Activated naive CD8-positive, alpha-beta T cell treated with anti-CD3 and anti-CD28 coated beads for 36 hours (primary cell): ENCODE results near the gene KEAP1. TPM values are rescaled to one million over a fixed set of nuclear protein-coding genes. Genes with fewer than 3 reads are reported as not detected.
"Not testable (repeated sequence)": the region's sequence is repeated elsewhere in the genome, so short reads cannot be mapped to it uniquely, and the experiment has no call there.

ENCODE experiments used
- DNase-seq: peaks from one replicate; pipeline ENCODE4 v3.0.0; 2021
- H3K27ac Mint-ChIP-seq: one replicate; pipeline ENCODE4 v1.8.0; 2022; ENCODE audit warnings: mild to moderate bottlenecking, moderate library complexity, mixed read lengths
- H3K27me3 Mint-ChIP-seq: one replicate; pipeline ENCODE4 v1.8.0; 2022; ENCODE audit warnings: mild to moderate bottlenecking, mixed read lengths
- H3K36me3 Mint-ChIP-seq: one replicate; pipeline ENCODE4 v1.8.0; 2021; ENCODE audit warnings: mild to moderate bottlenecking, mixed read lengths
- H3K4me1 Mint-ChIP-seq: one replicate; pipeline ENCODE4 v1.8.0; 2021; ENCODE audit warnings: mixed read lengths
- H3K4me3 Mint-ChIP-seq: one replicate; pipeline ENCODE4 v1.8.0; 2022; ENCODE audit warnings: mild to moderate bottlenecking, moderate library complexity, mixed read lengths
- H3K9me3 Mint-ChIP-seq: one replicate; pipeline ENCODE4 v1.8.0; 2022; ENCODE audit warnings: mixed read lengths
- total RNA-seq, 2 experiments: library from RNA; stranded (reverse); gene quantifications; one replicate each; pipeline ENCODE4 v1.2.3, GENCODE V29; 2021

KEAP1 gene
- total RNA-seq, 2 experiments from 2014 or later = 69.3 to 72.2 TPM

DNA sequence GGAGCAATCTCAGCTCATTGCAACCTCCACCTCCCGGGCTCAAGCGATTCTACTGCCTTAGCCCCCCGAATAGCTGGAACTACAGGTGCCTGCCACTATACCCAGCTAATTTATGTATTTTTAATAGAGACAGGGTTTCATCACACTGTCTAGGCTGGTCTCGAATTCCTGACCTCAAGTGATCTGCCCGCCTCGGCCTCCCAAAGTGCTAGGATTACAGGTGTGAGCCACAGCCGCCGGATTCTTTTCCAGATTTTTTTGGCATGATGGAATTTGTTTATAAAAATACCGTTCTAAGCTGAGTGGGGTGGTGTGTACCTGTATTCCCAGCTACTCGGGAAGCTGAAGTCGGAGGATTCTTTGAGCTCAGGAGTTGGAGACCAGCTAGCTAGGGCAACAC is 34.5 kb upstream of the KEAP1 start:
- no peak overlapping the region for H3K27ac Mint-ChIP-seq
- DNase-seq = no peak
- no peaks in the 10 kb centered on the region for H3K4me1 Mint-ChIP-seq
- peaks cover 1% of the 10 kb centered on the region for H3K9me3 Mint-ChIP-seq
- no peak overlapping the region for H3K4me3 Mint-ChIP-seq
- H3K36me3 Mint-ChIP-seq = no peaks in the 10 kb centered on the region
- peaks cover 27% of the 10 kb centered on the region for H3K27me3 Mint-ChIP-seq

DNA sequence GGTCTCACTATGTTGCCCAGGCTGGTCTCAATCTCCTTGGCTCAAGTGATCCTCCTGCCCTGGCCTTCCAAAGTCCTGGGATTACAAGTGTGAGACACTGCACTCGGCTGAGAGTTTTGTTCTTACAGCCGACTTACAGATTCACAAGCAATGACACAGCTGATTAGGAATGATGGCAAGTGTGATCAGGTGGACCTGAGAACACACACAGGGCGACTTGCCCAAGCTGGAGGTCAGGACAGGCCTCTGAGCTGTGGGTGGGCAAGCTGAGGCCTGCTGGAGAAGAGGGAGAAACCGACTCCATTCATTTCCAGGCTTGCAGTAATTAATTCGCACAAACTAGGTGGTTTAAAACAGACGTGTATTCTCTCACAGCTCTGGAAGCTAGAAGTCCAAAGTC is 32.5 kb upstream of the KEAP1 start:
- H3K36me3 Mint-ChIP-seq = no peaks in the 10 kb centered on the region
- peaks cover 27% of the 10 kb centered on the region for H3K27me3 Mint-ChIP-seq
- DNase-seq = no peak
- H3K9me3 Mint-ChIP-seq = peaks cover 7% of the 10 kb centered on the region
- H3K4me3 Mint-ChIP-seq = no peak overlapping the region
- H3K27ac Mint-ChIP-seq = no peak overlapping the region
- no peaks in the 10 kb centered on the region for H3K4me1 Mint-ChIP-seq

DNA sequence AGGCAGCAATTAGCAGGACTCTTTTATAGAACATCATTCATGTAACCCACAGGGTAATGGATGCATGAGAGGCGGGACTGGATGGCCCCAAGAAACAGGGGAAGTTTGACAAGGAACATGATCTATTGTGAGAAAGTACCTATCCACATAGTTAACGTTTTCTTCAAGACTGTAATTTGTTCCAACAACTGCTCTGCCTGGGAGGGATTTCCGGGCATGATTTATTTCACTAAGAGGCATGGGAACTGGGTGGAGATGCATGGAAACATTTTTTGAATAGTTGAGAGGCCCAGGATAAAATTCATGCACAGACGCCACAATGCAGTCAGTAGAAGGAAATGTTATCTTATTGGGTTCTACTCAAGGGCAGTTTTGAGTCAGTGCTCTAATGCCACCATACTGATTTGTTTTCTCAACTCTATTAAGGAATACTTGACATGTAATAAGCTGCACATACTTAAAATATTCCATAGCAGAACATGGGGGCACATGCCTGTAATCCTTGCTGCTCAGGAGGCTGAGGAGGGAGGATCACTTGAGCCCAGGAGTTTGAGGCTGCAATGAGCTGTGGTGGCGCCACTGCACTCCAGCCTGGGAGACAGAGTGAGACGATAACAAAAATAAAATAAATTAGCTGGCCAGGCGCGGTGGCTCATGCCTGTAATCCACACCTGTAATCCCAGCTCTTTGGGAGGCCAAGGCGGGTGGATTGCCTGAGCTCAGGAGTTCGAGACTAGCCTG is 30.7 kb upstream of the KEAP1 start:
- DNase-seq = no peak
- peaks cover 17% of the 10 kb centered on the region for H3K27me3 Mint-ChIP-seq
- no peaks in the 10 kb centered on the region for H3K4me1 Mint-ChIP-seq
- peaks cover 7% of the 10 kb centered on the region for H3K9me3 Mint-ChIP-seq
- no peak overlapping the region for H3K27ac Mint-ChIP-seq
- no peaks in the 10 kb centered on the region for H3K36me3 Mint-ChIP-seq
- no peak overlapping the region for H3K4me3 Mint-ChIP-seq

DNA sequence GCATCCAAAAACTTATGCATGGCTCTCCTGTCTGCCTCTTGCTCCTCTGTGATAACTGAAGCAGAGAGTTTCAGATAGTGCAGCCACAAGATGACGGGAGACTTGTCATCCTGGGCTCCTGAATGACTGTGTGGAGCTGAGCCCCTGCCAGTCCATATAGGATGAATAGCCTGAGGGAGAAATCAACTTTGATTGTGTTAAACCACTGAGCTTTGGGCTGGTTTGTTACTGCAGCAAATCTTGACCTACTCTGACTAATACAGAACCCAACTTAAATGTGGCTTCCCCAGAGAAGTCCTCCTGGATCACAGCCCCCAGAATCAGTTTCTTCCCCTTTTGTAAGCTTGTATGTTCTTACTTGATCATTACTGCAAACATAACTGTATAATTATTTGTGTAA is 29.3 kb upstream of the KEAP1 start:
- H3K9me3 Mint-ChIP-seq = peaks cover 7% of the 10 kb centered on the region
- H3K4me3 Mint-ChIP-seq = no peak overlapping the region
- peaks cover 8% of the 10 kb centered on the region for H3K27me3 Mint-ChIP-seq

DNA sequence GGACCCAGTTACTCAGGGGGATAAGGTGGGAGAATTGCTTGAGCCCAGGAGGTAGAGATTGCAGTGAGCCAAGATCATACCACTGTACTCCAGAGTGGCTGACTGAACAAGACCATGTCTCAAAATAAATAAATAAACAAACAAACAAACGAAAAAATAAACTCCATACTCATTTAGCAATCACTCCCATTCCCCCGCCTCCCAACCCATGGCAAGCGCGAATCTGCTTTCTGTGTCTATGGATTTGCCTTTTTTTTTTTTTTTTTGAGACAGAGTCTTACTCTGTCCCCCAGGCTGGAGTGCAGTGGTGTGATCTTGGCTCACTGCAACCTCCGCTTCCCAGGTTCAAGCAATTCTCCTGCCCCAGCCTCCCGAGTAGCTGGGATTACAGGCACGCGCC is 23.7 kb upstream of the KEAP1 start:
- not testable (repeated sequence) for H3K36me3 Mint-ChIP-seq, DNase-seq, H3K9me3 Mint-ChIP-seq, H3K27me3 Mint-ChIP-seq, H3K27ac Mint-ChIP-seq, H3K4me1 Mint-ChIP-seq, H3K4me3 Mint-ChIP-seq

More for the DNA sequence above, 29.3 kb upstream of the KEAP1 start:
- Mint-ChIP-seq H3K27ac (no peak overlapping the region), H3K4me1 (no peaks in the 10 kb centered on the region), H3K36me3 (no peaks in the 10 kb centered on the region)
- DNase-seq = no peak

DNA sequence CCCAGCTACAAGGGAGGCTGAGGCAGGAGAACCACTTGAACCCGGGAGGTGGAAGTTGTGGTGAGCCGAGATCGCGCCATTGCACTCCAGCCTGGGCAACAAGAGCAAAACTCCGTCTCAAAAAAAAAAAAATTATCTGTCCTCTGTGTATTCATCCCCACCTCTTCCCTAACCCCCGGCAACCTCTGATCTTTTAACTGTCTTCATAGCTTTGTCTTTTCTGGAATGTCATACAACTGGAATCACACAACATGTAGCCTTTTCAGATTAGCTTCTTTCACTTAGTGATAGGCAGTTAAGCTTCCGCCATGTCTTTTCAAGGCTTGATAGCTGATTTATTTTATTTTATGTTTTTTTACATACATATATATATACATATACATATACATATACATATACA is 22.5 kb upstream of the KEAP1 start:
- H3K36me3 Mint-ChIP-seq = no peaks in the 10 kb centered on the region
- peaks cover 3% of the 10 kb centered on the region for H3K27me3 Mint-ChIP-seq
- H3K27ac Mint-ChIP-seq = no peak overlapping the region
- no peak for DNase-seq
- no peaks in the 10 kb centered on the region for H3K4me1 Mint-ChIP-seq
- H3K9me3 Mint-ChIP-seq = no peaks in the 10 kb centered on the region
- H3K4me3 Mint-ChIP-seq = no peak overlapping the region

DNA sequence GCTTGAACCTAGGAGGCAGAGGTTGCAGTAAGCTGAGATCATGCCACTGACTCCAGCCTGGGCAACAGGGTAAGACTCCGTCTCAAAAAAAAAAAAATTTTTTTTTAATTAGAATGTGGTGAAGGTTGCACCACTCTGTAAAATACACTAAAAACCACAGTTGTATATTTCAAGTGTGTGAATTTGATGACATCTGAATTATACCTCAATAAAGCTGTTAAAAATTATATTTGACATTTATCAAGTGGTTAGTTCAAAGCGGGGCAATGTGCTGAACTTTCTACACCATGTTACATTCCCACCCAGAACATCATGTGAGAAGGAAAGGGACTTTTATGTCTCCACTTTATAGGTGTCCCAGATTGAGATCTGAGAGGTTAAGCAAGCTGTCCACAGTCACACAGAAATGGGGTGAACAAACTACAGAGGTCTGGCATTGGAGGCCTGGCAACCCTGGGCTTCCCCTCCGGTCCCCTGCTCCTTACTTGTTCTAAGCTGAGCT is 20.0 kb upstream of the KEAP1 start:
- no peak overlapping the region for H3K4me3 Mint-ChIP-seq
- H3K4me1 Mint-ChIP-seq = peaks cover 11% of the 10 kb centered on the region
- no peaks in the 10 kb centered on the region for H3K36me3 Mint-ChIP-seq
- DNase-seq = no peak
- no peaks in the 10 kb centered on the region for H3K9me3 Mint-ChIP-seq
- H3K27ac Mint-ChIP-seq = no peak overlapping the region
- H3K27me3 Mint-ChIP-seq = peaks cover 22% of the 10 kb centered on the region

DNA sequence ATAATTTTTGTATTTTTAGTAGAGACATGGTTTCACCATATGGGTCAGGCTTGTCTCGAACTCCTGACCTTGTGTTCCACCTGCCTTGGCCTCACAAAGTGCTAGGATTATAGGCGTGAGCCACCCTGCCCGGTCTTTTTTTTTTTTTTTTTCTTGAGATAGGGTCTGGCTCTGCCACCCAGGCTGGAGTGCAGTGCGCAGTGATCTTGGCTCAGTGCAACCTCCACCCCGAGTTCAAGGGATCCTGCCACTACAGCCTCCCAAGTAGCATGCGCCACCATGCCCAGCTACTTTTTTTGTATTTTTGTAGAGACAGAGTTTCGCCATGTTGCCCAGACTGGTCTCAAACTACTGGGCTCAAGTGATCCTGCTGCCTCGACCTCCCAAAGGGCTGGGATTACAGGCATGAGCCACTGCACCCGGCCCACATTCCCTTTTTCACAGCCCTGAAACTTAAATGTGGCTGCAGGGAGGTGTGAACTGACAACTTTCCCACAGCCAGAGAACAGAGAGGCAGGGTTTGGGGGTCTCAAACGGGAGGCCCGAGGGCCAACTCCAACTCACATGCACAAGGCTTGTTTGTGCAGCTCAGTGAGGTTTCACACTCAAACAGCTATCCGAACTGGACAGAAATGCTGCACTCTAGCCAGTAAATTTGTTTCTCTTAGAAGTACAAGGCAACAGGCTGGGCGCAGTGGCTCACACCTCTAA is 18.5 kb upstream of the KEAP1 start:
- DNase-seq = no peak
- Mint-ChIP-seq H3K27me3 (peaks cover 34% of the 10 kb centered on the region), H3K27ac (no peak overlapping the region), H3K9me3 (no peaks in the 10 kb centered on the region), H3K4me3 (no peak overlapping the region), H3K36me3 (no peaks in the 10 kb centered on the region), H3K4me1 (peaks cover 18% of the 10 kb centered on the region)

DNA sequence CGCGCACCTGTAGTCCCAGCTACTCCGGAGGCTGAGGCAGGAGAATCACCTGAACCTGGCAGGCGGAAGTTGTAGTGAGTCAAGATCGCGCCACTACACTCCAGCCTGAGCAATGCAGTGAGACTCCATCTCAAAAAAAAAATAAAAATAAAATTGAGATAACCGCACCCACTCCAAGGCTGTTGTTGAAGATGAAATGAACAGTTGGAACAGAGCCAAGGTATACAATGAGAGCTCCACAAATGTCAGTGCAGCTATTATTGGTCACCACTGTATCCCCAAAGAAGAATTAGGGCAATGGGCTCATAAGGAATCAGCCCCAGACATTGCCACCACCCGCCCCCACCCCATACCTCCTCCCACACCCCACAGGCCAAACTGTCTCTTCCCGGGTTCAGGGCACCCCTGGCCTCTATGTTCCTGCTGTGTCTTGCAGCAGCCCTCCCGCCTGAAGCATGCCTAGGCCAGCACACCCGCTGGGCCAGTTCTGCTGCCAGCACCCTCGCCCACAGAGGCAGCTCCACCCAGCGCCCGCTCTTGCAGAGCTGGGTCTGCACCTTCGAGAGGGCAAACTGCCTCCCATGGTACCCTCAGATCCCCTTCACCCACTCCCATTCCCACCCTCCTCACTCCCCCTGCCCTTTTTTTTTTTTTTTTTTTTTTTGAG is 17.6 kb upstream of the KEAP1 start:
- no peak overlapping the region for H3K27ac Mint-ChIP-seq
- H3K36me3 Mint-ChIP-seq = no peaks in the 10 kb centered on the region
- H3K4me3 Mint-ChIP-seq = no peak overlapping the region
- H3K27me3 Mint-ChIP-seq = peaks cover 42% of the 10 kb centered on the region
- peaks cover 18% of the 10 kb centered on the region for H3K4me1 Mint-ChIP-seq
- DNase-seq = no peak
- H3K9me3 Mint-ChIP-seq = no peaks in the 10 kb centered on the region

DNA sequence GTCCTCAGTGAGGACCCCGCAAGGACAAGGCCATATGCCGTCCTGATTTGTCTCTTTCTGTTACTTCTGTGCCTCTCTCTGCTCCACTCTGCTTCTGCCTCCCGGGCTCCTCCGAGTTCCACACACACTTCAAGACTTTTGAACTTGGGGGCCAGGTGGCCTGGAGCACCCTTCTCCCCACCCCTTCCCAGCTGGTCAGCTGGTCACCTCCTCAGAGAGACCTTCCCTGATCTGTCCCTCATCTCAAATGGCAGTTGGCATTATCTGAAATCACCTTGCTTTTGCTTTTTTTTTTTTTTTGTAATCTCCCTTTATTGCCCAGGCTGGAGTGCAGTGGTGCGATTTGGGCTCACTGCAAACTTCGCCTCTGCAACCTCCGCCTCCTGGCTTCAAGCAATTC is 16.3 kb upstream of the KEAP1 start:
- no peak for DNase-seq
- Mint-ChIP-seq H3K4me3 (no peak overlapping the region), H3K9me3 (no peaks in the 10 kb centered on the region), H3K27me3 (peaks cover 56% of the 10 kb centered on the region), H3K36me3 (no peaks in the 10 kb centered on the region), H3K27ac (no peak overlapping the region), H3K4me1 (peaks cover 18% of the 10 kb centered on the region)

DNA sequence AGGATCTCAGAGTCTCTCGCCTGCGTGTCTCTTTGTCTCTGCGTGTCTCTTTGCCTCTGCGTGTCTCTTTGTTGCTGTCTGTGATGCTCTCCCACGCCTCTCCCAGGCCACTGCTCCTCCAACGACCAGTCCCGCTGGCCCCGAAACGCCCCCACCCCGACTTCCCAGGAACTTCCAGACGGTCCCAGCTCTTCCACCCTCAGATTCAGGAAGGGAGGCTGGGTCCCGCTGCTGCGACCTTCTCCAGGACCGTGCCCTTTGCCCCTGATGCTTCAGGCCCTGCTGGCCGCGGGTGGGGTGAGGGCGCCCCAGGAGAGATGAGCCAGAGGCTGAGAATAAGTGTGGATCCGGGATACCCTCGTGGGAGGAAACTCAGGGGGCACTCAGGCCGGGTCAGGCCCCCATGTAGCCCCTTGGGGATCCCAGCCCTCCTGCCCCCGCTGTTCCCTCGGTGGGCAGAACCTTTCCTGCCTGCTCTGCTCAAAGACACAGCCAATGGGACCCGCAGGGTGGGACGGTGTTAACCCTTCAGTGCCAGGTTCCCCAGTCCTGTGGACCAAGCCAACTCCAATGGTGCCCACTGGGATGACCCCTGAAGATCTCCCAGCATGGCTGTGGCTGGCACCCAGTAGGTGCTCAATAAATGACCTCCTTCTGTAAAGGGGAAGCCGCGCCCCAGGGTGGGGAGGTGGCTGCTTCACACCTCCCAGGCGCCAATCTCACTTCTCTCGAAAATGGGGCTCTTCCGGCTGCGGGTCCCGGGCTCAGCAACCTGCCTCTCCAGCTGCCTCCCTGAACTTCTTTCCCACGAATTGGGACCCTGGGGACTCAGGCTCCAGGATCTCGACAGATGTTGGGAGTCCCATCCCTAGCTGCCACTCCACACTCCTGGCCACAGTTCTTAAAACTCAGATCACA is 15.5 kb upstream of the KEAP1 start:
- Mint-ChIP-seq H3K4me3 (peak overlapping the region; percentile 42), H3K4me1 (peaks cover 18% of the 10 kb centered on the region), H3K9me3 (no peaks in the 10 kb centered on the region), H3K36me3 (no peaks in the 10 kb centered on the region), H3K27me3 (peaks cover 63% of the 10 kb centered on the region), H3K27ac (no peak overlapping the region)
- no peak for DNase-seq

DNA sequence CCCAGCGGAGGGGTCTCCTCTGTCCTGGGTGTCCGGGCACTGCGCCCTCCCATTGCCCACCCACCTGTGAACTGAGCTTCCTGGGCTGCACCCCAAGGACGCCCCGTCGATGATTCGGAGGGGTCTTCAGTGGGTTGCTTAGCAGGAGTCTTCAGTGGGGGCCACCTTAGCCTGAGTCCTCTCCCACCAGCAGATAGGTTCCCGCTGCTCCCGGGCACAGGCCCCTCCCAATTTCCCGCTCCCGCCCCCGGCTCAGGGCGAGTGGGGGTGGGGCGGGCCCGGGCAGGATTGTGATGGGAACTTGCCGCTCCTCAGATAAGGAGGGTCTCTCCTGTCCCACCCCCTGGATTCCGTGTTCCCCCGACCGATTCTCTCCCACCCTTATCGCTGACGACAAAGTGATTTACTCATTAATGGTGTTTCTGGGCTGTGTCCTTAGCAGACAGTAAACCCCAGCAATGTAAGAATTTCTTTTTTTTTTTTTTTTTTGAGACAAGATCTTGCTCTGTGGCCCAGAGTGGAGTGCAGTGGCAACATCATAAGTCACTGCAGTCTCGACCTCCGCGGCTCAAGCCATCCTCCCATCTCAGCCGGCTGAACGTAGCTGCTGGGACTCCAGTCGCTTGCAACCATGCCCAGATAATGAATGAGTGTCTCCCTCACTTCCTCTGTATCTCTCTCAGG is 14.7 kb upstream of the KEAP1 start:
- peak overlapping the region; percentile 42 for H3K4me3 Mint-ChIP-seq
- H3K9me3 Mint-ChIP-seq = no peaks in the 10 kb centered on the region
- no peaks in the 10 kb centered on the region for H3K36me3 Mint-ChIP-seq
- DNase-seq = no peak
- H3K27me3 Mint-ChIP-seq = peaks cover 71% of the 10 kb centered on the region
- H3K4me1 Mint-ChIP-seq = peaks cover 18% of the 10 kb centered on the region
- H3K27ac Mint-ChIP-seq = no peak overlapping the region

DNA sequence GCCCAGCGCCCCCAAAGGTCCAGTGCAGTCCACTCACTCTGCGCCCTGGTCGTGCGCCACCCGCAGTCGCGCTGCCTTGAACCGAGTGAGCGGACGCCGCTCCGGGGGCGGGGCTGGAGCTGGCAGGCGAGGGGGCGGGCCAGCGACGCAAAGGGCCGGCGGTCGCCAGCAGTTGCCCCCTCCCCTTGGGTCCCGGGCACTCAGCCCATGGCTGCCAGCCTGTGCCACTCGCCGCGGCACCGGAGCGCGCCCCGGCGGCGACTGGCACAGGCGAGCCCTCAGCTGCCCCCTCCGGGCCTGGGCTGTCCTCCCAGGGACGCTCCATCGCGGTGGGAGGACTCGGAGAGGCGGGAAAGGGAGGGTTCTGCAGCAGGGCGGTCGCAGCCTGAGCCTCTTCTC is 14.2 kb upstream of the KEAP1 start, which contains the start of gene S1PR5:
TSS of gene S1PR5 (minus strand) at position 87 of the 399 bp plus-strand sequence. CDS start 2,436 bp downstream, outside the sequence.
- DNase-seq = no peak
- H3K4me3 Mint-ChIP-seq = peak within 1 kb of the TSS; percentile 42
- no peaks in the 10 kb centered on the region for H3K36me3 Mint-ChIP-seq
- peaks cover 76% of the 10 kb centered on the region for H3K27me3 Mint-ChIP-seq
- H3K4me1 Mint-ChIP-seq = peaks cover 18% of the 10 kb centered on the region
- no peak within 1 kb of the TSS for H3K27ac Mint-ChIP-seq
- no peaks in the 10 kb centered on the region for H3K9me3 Mint-ChIP-seq

DNA sequence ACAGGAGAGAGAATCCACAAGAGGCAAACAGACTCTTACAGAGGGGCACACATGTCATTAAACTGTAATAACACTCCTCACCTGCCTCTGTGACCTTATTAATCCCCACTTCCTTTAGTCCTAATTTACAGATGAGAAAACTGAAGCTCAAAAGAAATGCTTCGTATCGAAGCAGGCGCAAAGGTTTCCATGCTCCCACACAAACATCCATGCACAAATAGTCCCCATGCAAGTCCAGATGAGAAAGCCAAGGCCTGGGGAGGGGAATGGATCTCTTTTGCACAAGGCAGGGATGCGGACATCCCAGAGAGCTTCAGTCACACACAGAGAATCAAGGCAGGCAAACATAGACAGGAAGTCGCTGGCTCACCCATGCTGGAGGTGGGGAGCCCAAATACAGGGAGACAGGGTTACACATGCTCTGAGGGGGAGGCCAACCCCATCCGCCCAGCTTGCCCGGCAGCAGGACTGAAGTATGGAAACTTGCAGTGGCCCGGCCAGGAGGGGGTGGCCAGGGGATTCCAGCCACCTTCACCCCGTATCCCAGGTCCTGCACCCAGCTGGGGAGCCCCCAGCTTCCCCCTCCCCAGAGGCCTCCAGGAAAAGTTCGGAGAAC is 13.6 kb upstream of the KEAP1 start:
- H3K4me1 Mint-ChIP-seq = peaks cover 18% of the 10 kb centered on the region
- H3K36me3 Mint-ChIP-seq = no peaks in the 10 kb centered on the region
- H3K9me3 Mint-ChIP-seq = no peaks in the 10 kb centered on the region
- peaks cover 76% of the 10 kb centered on the region for H3K27me3 Mint-ChIP-seq
- H3K4me3 Mint-ChIP-seq = peak overlapping the region; percentile 38
- H3K27ac Mint-ChIP-seq = no peak overlapping the region
- DNase-seq = no peak
